ENCODE measurements around the gene KCNK7. TPM values are rescaled to one million over a fixed set of nuclear protein-coding genes. Genes with fewer than 3 reads are reported as not detected.

Gene KCNK7
- total and polyA plus RNA-seq, 2 donors (not counting 3 experiments of a cell fraction or from before 2014, with no cell fraction given): 0.17 to 0.60 TPM

- no peaks in the 10 kb centered on the region for H4K20me1 ChIP-seq (replicated peaks; ENCODE audit: control insufficient read depth, extremely low read depth, insufficient read depth, low read length)
- CTCF ChIA-PET: interaction anchor here (1.4 kb wide), 1 partner anchor 15 kb away, joined by 4 read pairs; no protein-coding TSS in a partner anchor
- no peaks in the 10 kb centered on the region for H3K9me1 ChIP-seq (replicated peaks; ENCODE audit: control insufficient read depth, extremely low read depth, insufficient read depth, low read length)
- intact Hi-C loops (cut with micrococcal nuclease): loop anchor here (2.0 kb wide), 2 partner anchors 15 to 25 kb away; partner anchors contain the start of gene ZNRD2
- FAIRE-seq (no peak), DNase-seq (ENCODE audit: low read depth, low spot score) (no peak)
- peaks cover 6% of the 10 kb centered on the region for H3K4me1 ChIP-seq (ENCODE audit: control insufficient read depth, extremely low read depth, insufficient read depth, low read length)
- no TSS peak for BruUV-seq (replicated peaks)
- TF ChIP-seq EZH2 (IDR thresholded peaks at IDR 0.05; ENCODE audit: borderline replicate concordance, low read depth, low read length, severe bottlenecking) (no peak), GATA2 (IDR thresholded peaks at IDR 0.05; ENCODE audit: insufficient read depth, insufficient read length, low read depth, low read length) (no peak), FOS (IDR thresholded peaks at IDR 0.05; ENCODE audit: borderline replicate concordance, insufficient read depth, low read length) (no peak), MYC (IDR thresholded peaks at IDR 0.05; ENCODE audit: low read depth, low read length) (no peak)
- no peaks in the 10 kb centered on the region for H3K9me3 ChIP-seq (replicated peaks; ENCODE audit: control insufficient read depth, insufficient read depth, low read length)
- no peaks in the 10 kb centered on the region for H3K27me3 ChIP-seq (ENCODE audit: control insufficient read depth in 2 of 2, insufficient read depth in 2 of 2, low read length in 2 of 2)
- H3K9ac ChIP-seq (replicated peaks; ENCODE audit: extremely low read depth, insufficient read depth, low read length): no peak overlapping the region
- H2AFZ ChIP-seq (ENCODE audit: low read depth, low read length): no peak overlapping the region
- no peak overlapping the region for H3K27ac ChIP-seq (ENCODE audit: insufficient read depth, low read depth, low read length)
- no peaks in the 10 kb centered on the region for H3K79me2 ChIP-seq (ENCODE audit: control insufficient read depth, insufficient read depth, low read length)
- POLR2A ChIA-PET: no interaction called here
- H3K4me3 ChIP-seq (replicated peaks in 1 of 3; ENCODE audit: insufficient read depth in 1 of 3, low read depth in 1 of 3, low read length in 3 of 3): no peak overlapping the region
- no peak overlapping the region for H3K4me2 ChIP-seq (ENCODE audit: insufficient read depth, low read length)
- dilution Hi-C loops (cut with MboI; ENCODE audit: extremely low pct_ligation_motif_present, low sequenced_read_pairs): no loop called here
- peaks cover 0 to 30% of the 10 kb centered on the region in 2 experiments for H3K36me3 ChIP-seq (ENCODE audit: control insufficient read depth in 2 of 2, extremely low read depth in 1 of 2, insufficient read depth in 2 of 2, low read length in 2 of 2)
Measured at GRCh38 chr11:65545853-65546216, 49.8 kb downstream of the KCNK7 start.

Small RNA genes lying within 50 kb of the gene (microRNA-seq; reads per million reads assigned to microRNA genes)
- gene MIR4690 (ENCODE audit: borderline number of aligned reads, borderline replicate concordance): not detected

Small RNA genes lying within 50 kb of the gene (small RNA-seq; reads per million reads assigned to genes)
- gene AP001362.1 (ENCODE audit: insufficient read depth, insufficient read length, low read depth, low replicate concordance) (not detected), gene MIR4690 (ENCODE audit: insufficient read depth, insufficient read length, low read depth, low replicate concordance) (not detected)

Other genes starting within 250 kb of the KCNK7 start
- gene TIGD3, start 241.0 kb downstream of the KCNK7 start, total RNA-seq: 0.27 TPM in 1 of 2 replicates, not detected in the other
- gene TIGD3, start 241.0 kb downstream of the KCNK7 start, polyA plus RNA-seq: 0.18 TPM in 2 replicates
- gene SLC25A45, start 213.2 kb downstream of the KCNK7 start, total RNA-seq: 3.1 and 4.8 TPM in 2 replicates
- gene SLC25A45, start 213.2 kb downstream of the KCNK7 start, polyA plus RNA-seq: 1.2 TPM in 2 replicates
- gene FRMD8, start 209.2 kb downstream of the KCNK7 start, total RNA-seq: 53.9 and 57.7 TPM in 2 replicates
- 36.4 and 45.3 TPM in 2 replicates for gene FRMD8, start 209.2 kb downstream of the KCNK7 start, polyA plus RNA-seq
- gene NEAT1, start 173.0 kb downstream of the KCNK7 start, total RNA-seq: 957 and 1,053 TPM in 2 replicates
- gene NEAT1, start 173.0 kb downstream of the KCNK7 start, polyA plus RNA-seq: 34.4 and 43.3 TPM in 2 replicates
- 7,529 and 7,700 TPM in 2 replicates for gene MALAT1, start 96.8 kb downstream of the KCNK7 start, total RNA-seq
- 394 and 491 TPM in 2 replicates for gene MALAT1, start 96.8 kb downstream of the KCNK7 start, polyA plus RNA-seq
- 88.2 and 88.7 TPM in 2 replicates for gene SCYL1, start 70.7 kb downstream of the KCNK7 start, total RNA-seq
- 126 and 153 TPM in 2 replicates for gene SCYL1, start 70.7 kb downstream of the KCNK7 start, polyA plus RNA-seq
- gene LTBP3, start 37.4 kb downstream of the KCNK7 start, total RNA-seq: 120 and 121 TPM in 2 replicates
- 209 and 225 TPM in 2 replicates for gene LTBP3, start 37.4 kb downstream of the KCNK7 start, polyA plus RNA-seq
- 40.8 and 46.9 TPM in 2 replicates for gene ZNRD2, start 25.3 kb downstream of the KCNK7 start, total RNA-seq
- 96.2 and 96.7 TPM in 2 replicates for gene ZNRD2, start 25.3 kb downstream of the KCNK7 start, polyA plus RNA-seq
- 63.1 and 63.8 TPM in 2 replicates for gene FAM89B, start 23.3 kb downstream of the KCNK7 start, total RNA-seq
- gene FAM89B, start 23.3 kb downstream of the KCNK7 start, polyA plus RNA-seq: 153 and 193 TPM in 2 replicates
- 18.8 and 19.7 TPM in 2 replicates for gene EHBP1L1, start 19.7 kb downstream of the KCNK7 start, total RNA-seq
- 12.7 and 18.5 TPM in 2 replicates for gene EHBP1L1, start 19.7 kb downstream of the KCNK7 start, polyA plus RNA-seq
- gene MAP3K11, start 18.4 kb upstream of the KCNK7 start, total RNA-seq: 160 and 182 TPM in 2 replicates
- 131 and 148 TPM in 2 replicates for gene MAP3K11, start 18.4 kb upstream of the KCNK7 start, polyA plus RNA-seq
- gene PCNX3, start 20.0 kb upstream of the KCNK7 start, total RNA-seq: 53.8 and 53.9 TPM in 2 replicates
- gene PCNX3, start 20.0 kb upstream of the KCNK7 start, polyA plus RNA-seq: 42.6 and 53.5 TPM in 2 replicates
- 119 and 128 TPM in 2 replicates for gene SIPA1, start 42.3 kb upstream of the KCNK7 start, total RNA-seq
- gene SIPA1, start 42.3 kb upstream of the KCNK7 start, polyA plus RNA-seq: 67.5 and 96.5 TPM in 2 replicates
- gene RELA, start 67.1 kb upstream of the KCNK7 start, total RNA-seq: 105 and 106 TPM in 2 replicates
- 78.7 and 89.5 TPM in 2 replicates for gene RELA, start 67.1 kb upstream of the KCNK7 start, polyA plus RNA-seq
- gene KAT5, start 116.5 kb upstream of the KCNK7 start, total RNA-seq: 48.8 and 50.2 TPM in 2 replicates
- 31.4 and 35.8 TPM in 2 replicates for gene KAT5, start 116.5 kb upstream of the KCNK7 start, polyA plus RNA-seq
- gene RNASEH2C, start 125.0 kb upstream of the KCNK7 start, total RNA-seq: 46.4 and 62.0 TPM in 2 replicates
- gene RNASEH2C, start 125.0 kb upstream of the KCNK7 start, polyA plus RNA-seq: 110 and 113 TPM in 2 replicates
- gene AP5B1, start 185.2 kb upstream of the KCNK7 start, total RNA-seq: 15.3 and 15.5 TPM in 2 replicates
- 9.2 and 13.0 TPM in 2 replicates for gene AP5B1, start 185.2 kb upstream of the KCNK7 start, polyA plus RNA-seq
- not detected in 2 replicates for gene OVOL1, start 191.3 kb upstream of the KCNK7 start, total RNA-seq
- not detected in 2 replicates for gene OVOL1, start 191.3 kb upstream of the KCNK7 start, polyA plus RNA-seq
- gene SNX32, start 238.2 kb upstream of the KCNK7 start, total RNA-seq: 1.0 TPM in 1 of 2 replicates, not detected in the other
- 0.19 and 0.29 TPM in 2 replicates for gene SNX32, start 238.2 kb upstream of the KCNK7 start, polyA plus RNA-seq

Data from endothelial cell of umbilical vein (primary cell).